H1 (cell line): ENCODE measurements around the gene GABRQ. TPM values are rescaled to one million over a fixed set of nuclear protein-coding genes. Genes with fewer than 3 reads are reported as not detected.

Experiments used
- CTCF ChIA-PET: fragments of 300-600 bp; sonication (Branson Sonifier 250); formaldehyde crosslinking; loops from one replicate; lab custom pipeline; 2021; ENCODE audit not compliant: partially characterized antibody; lab: Charles Lee
- POLR2A ChIA-PET: fragments of 300-600 bp; sonication (Branson Sonifier 250); formaldehyde crosslinking; loops from one replicate; lab custom pipeline; 2021; ENCODE audit warnings: inconsistent platforms; ENCODE audit not compliant: partially characterized antibody; lab: Charles Lee
- DNase-seq, 2 experiments: peaks; one replicate each; pipeline versions ENCODE4 v3.0.0 to v3.0.0-alpha.2; 2010 to 2022; ENCODE audit warnings: low spot score in 2 of 2, low read depth in 1 of 2, mixed read lengths in 1 of 2
- FAIRE-seq: peaks from 2 replicates; lab custom pipeline; 2011; peaks lifted over from hg19 to GRCh38; lab: Jason Lieb, UNC
- H2AFZ ChIP-seq: 2 replicates; pipeline ENCODE4 v1.8.1; 2012; ENCODE audit warnings: low read length, inconsistent platforms
- H2AK5ac ChIP-seq: 2 replicates; pipeline ENCODE4 v1.6.1; 2013; ENCODE audit warnings: low read depth, low read length
- H2BK120ac ChIP-seq: replicated peaks from 2 replicates; pipeline ENCODE3; 2013; ENCODE audit warnings: low read depth, low read length, inconsistent platforms
- H2BK12ac ChIP-seq: 2 replicates; pipeline ENCODE4 v1.6.1; 2013; ENCODE audit warnings: low read depth, low read length
- H2BK15ac ChIP-seq: 2 replicates; pipeline ENCODE4 v1.6.1; 2013; ENCODE audit warnings: low read length
- H2BK20ac ChIP-seq: 2 replicates; pipeline ENCODE4 v1.6.1; 2013; ENCODE audit warnings: low read length
- H2BK5ac ChIP-seq: 2 replicates; pipeline ENCODE4 v1.6.1; 2013; ENCODE audit warnings: low read depth, low read length
- H3K14ac ChIP-seq: 2 replicates; pipeline ENCODE4 v1.6.1; 2013; ENCODE audit warnings: inconsistent platforms; ENCODE audit not compliant: insufficient read length
- H3K18ac ChIP-seq: 2 replicates; pipeline ENCODE4 v1.6.1; 2013; ENCODE audit warnings: low read length; ENCODE audit errors: extremely low read depth
- H3K23ac ChIP-seq: 2 replicates; pipeline ENCODE4 v1.6.1; 2013; ENCODE audit warnings: inconsistent platforms; ENCODE audit not compliant: insufficient read length
- H3K23me2 ChIP-seq: 2 replicates; pipeline ENCODE4 v1.6.1; 2013; ENCODE audit warnings: low read depth, low read length
- H3K27ac ChIP-seq: 2 replicates; pipeline ENCODE4 v1.6.1; 2011; ENCODE audit warnings: low read depth, low read length, inconsistent platforms
- H3K27me3 ChIP-seq, 4 experiments: replicated peaks in 1 of 4; 1 replicate in 1 of 4; 2 replicates in 3 of 4; pipeline versions ENCODE4 v1.6.1 to v1.8.1; 2011 to 2013; ENCODE audit warnings: low read length in 3 of 4, mild to moderate bottlenecking in 3 of 4, inconsistent platforms in 2 of 4, mixed read lengths in 2 of 4, moderate library complexity in 1 of 4; ENCODE audit not compliant: control insufficient read depth in 3 of 4, insufficient read depth in 3 of 4; ENCODE audit errors: extremely low read depth in 1 of 4
- H3K36me3 ChIP-seq, 4 experiments: 2 replicates each; pipeline versions ENCODE4 v1.6.1 to v1.8.1; 2011 to 2013; ENCODE audit warnings: mild to moderate bottlenecking in 4 of 4, low read length in 3 of 4, moderate library complexity in 2 of 4, control low read depth in 1 of 4, inconsistent platforms in 1 of 4; ENCODE audit not compliant: insufficient read depth in 4 of 4, control insufficient read depth in 2 of 4
- H3K4ac ChIP-seq: replicated peaks from 2 replicates; pipeline ENCODE3; 2013; ENCODE audit warnings: low read length, low read depth, mixed read lengths, inconsistent platforms; ENCODE audit not compliant: insufficient read length
- H3K4me1 ChIP-seq, 4 experiments: replicated peaks in 1 of 4; 1 replicate in 1 of 4; 2 replicates in 3 of 4; pipeline versions ENCODE4 v1.6.1 to v1.8.1; 2011 to 2013; ENCODE audit warnings: low read length in 3 of 4, inconsistent platforms in 2 of 4, mixed read lengths in 1 of 4; ENCODE audit not compliant: insufficient read depth in 4 of 4, control insufficient read depth in 3 of 4
- H3K4me2 ChIP-seq, 2 experiments: 2 replicates each; pipeline versions ENCODE4 v1.6.1 to v1.8.1; 2011 to 2013; ENCODE audit warnings: low read depth in 2 of 2, low read length in 2 of 2, control low read depth in 1 of 2, inconsistent platforms in 1 of 2, mild to moderate bottlenecking in 1 of 2; ENCODE audit not compliant: insufficient read depth in 1 of 2
- H3K4me3 ChIP-seq, 4 experiments: fragments of 200-600, 300-600 bp in 1 of 4; sonication (generic), shearing (Covaris generic), sonication (Bioruptor Twin) in 1 of 4; 2 replicates each; pipeline versions ENCODE4 v1.5.1 to v1.8.1; 2011 to 2016; ENCODE audit warnings: low read length in 4 of 4, low read depth in 3 of 4, control low read depth in 2 of 4, inconsistent platforms in 2 of 4, mild to moderate bottlenecking in 2 of 4, mixed read lengths in 1 of 4, moderate library complexity in 1 of 4; ENCODE audit not compliant: insufficient read depth in 2 of 4; ENCODE audit errors: extremely low read depth in 1 of 4
- H3K56ac ChIP-seq: replicated peaks from 2 replicates; pipeline ENCODE3; 2013; ENCODE audit warnings: low read depth, mild to moderate bottlenecking, mixed read lengths, low read length, inconsistent platforms; ENCODE audit not compliant: insufficient read length
- H3K79me1 ChIP-seq: 2 replicates; pipeline ENCODE4 v1.6.1; 2013; ENCODE audit warnings: low read depth, low read length, control low read depth
- H3K79me2 ChIP-seq, 2 experiments: 2 replicates each; pipeline versions ENCODE4 v1.6.1 to v1.8.1; 2012 to 2013; ENCODE audit warnings: low read length in 2 of 2, mild to moderate bottlenecking in 2 of 2, inconsistent platforms in 1 of 2; ENCODE audit not compliant: insufficient read depth in 2 of 2, control insufficient read depth in 1 of 2
- H3K9ac ChIP-seq, 4 experiments: replicated peaks in 1 of 4; 1 replicate in 1 of 4; 2 replicates in 3 of 4; pipeline versions ENCODE4 v1.6.1 to v1.8.1; 2011 to 2013; ENCODE audit warnings: low read depth in 3 of 4, low read length in 3 of 4, control low read depth in 2 of 4, mild to moderate bottlenecking in 2 of 4, moderate library complexity in 2 of 4, inconsistent platforms in 1 of 4; ENCODE audit errors: extremely low read depth in 1 of 4
- H3K9me3 ChIP-seq, 2 experiments: 2 replicates each; pipeline versions ENCODE4 v1.6.1 to v1.8.1; 2012 to 2013; ENCODE audit warnings: mild to moderate bottlenecking in 2 of 2, moderate library complexity in 2 of 2, control low read depth in 1 of 2, inconsistent platforms in 1 of 2, low read depth in 1 of 2, low read length in 1 of 2, mixed read lengths in 1 of 2; ENCODE audit not compliant: insufficient read depth in 2 of 2
- H4K20me1 ChIP-seq, 2 experiments: replicated peaks in 1 of 2; 2 replicates each; pipeline versions ENCODE3 to v1.8.1; 2011 to 2013; ENCODE audit warnings: inconsistent platforms in 2 of 2, low read length in 2 of 2, mild to moderate bottlenecking in 1 of 2; ENCODE audit not compliant: insufficient read depth in 2 of 2, control insufficient read depth in 1 of 2
- H4K5ac ChIP-seq: 2 replicates; pipeline ENCODE4 v1.6.1; 2013; ENCODE audit warnings: low read length, low read depth, mixed read lengths, inconsistent platforms; ENCODE audit not compliant: insufficient read length
- H4K8ac ChIP-seq: 2 replicates; pipeline ENCODE4 v1.8.0; 2013; ENCODE audit warnings: mild to moderate bottlenecking, moderate library complexity, low read length, inconsistent platforms; ENCODE audit not compliant: insufficient read depth; ENCODE audit errors: extremely low read depth
- H4K91ac ChIP-seq: replicated peaks from 2 replicates; pipeline ENCODE3; 2013; ENCODE audit warnings: low read length, mixed read lengths, inconsistent platforms; ENCODE audit not compliant: insufficient read length
- EP300 ChIP-seq, 2 experiments: IDR thresholded peaks; 1 replicate in 1 of 2; 2 replicates in 1 of 2; pipeline ENCODE4 v1.6.1; 2011 to 2012; ENCODE audit warnings: low read depth in 2 of 2, low read length in 2 of 2, mild to moderate bottlenecking in 2 of 2, borderline replicate concordance in 1 of 2, inconsistent platforms in 1 of 2, moderate library complexity in 1 of 2
- EZH2 ChIP-seq: fragments of 200-600 bp; sonication (generic); IDR thresholded peaks from 2 replicates; pipeline ENCODE4 v1.7.1; 2012; ENCODE audit warnings: low read depth, mild to moderate bottlenecking, moderate library complexity, low read length, inconsistent platforms; ENCODE audit not compliant: severe bottlenecking
- TAF1 ChIP-seq: IDR thresholded peaks from 2 replicates; pipeline ENCODE4 v1.6.1; 2011; ENCODE audit warnings: mild to moderate bottlenecking, low read depth, low read length
- WGBS, 2 experiments: shearing (Covaris generic) in 1 of 2; methylation state at CpG; one replicate each; pipeline versions ENCODE4 v1.1.6 to v1.1.7; 2013 to 2015; ENCODE audit warnings: low lambda C conversion rate in 2 of 2, mixed read lengths in 2 of 2, inconsistent platforms in 1 of 2, low coverage in 1 of 2, missing lambda C conversion rate in 1 of 2; ENCODE audit not compliant: insufficient replicate concordance in 2 of 2, insufficient coverage in 1 of 2, insufficient read length in 1 of 2; ENCODE audit errors: extremely low coverage in 1 of 2, missing lambda C conversion rate in 1 of 2; 5-methylcytosine and 5-hydroxymethylcytosine counted together
- polyA plus RNA-seq, 7 experiments: library from polyadenylated mRNA; depleted of rRNA in 3 of 7; stranded (reverse) in 5 of 7; unstranded in 2 of 7; fragments of >200 nt in 5 of 7; fragments of 200-250 nt in 2 of 7; gene quantifications; 1 replicate in 5 of 7; 2 replicates in 1 of 7; 4 replicates in 1 of 7; pipeline versions ENCODE4 v1.2.1 to v1.2.3, GENCODE V29; 2011 to 2013; ENCODE audit warnings: missing spikeins in 2 of 7, mixed read lengths in 2 of 7
- total RNA-seq: library from RNA; stranded (reverse); fragmentation: NEBNext Ultra II Directional; extraction: Animal tissue kit (Norgen Biotek cat#: 25700); gene quantifications from 2 replicates; pipeline ENCODE4 v1.2.1, GENCODE V29; 2021

Gene GABRQ
- total and polyA plus RNA-seq, 2 of the 8 experiments (the other 6 are each of a cell fraction or from before 2014, with no cell fraction given), result 6.3 to 9.6 TPM

DNA sequence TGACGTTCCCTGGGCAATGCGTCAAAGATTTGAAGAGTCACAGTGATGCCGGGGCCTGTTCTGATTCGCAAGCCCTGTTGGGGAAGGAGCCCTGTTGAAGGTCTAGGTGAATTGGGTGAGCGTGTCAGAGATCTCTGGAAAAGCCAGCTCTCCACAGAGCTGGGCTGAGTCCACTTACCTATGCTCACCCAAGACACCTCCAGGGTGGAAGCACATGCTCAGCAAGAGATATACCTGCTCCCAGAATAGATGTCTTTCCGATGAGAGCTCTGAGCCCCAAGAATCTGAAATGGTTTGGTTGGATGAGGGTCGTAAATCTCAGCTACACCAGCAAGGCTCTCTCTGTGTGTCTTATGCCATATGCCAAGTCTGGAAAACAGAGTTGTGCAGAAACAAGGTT, 1.7 kb downstream of the GABRQ start:
- peaks cover 6% of the 10 kb centered on the region; the same call in 1 of the 2 replicates for H3K23me2 ChIP-seq
- H2AFZ ChIP-seq, result no peak overlapping the region
- H2BK20ac ChIP-seq, result no peak overlapping the region
- H3K18ac ChIP-seq, result no peak overlapping the region
- FAIRE-seq, result no peak
- H3K36me3 ChIP-seq, result peaks cover 0 to 8% (median 4%) of the 10 kb centered on the region in 4 experiments; a peak in 3 of 8 replicates
- no peak overlapping the region for H3K23ac ChIP-seq
- H4K91ac ChIP-seq, result no peak overlapping the region
- H3K9me3 ChIP-seq, result no peaks in the 10 kb centered on the region
- H3K4me1 ChIP-seq, result peaks cover 6 to 21% (median 19%) of the 10 kb centered on the region in 4 experiments
- 89% methylated on average over 6 of the region's 7 CpGs; no CpG with 5 or more reads in 1 of the 2 experiments for WGBS, 2 experiments
- no peak overlapping the region for H3K4ac ChIP-seq
- TF ChIP-seq EZH2 (no peak), TAF1 (no peak), EP300 (IDR thresholded peaks at IDR 0.05; ENCODE audit: borderline replicate concordance in 1 of 2, low read depth in 2 of 2, low read length in 2 of 2) (no peak)
- TF ChIP-seq, all 59 proteins: peak for 0
- 0 out of 2 replicates have a peak overlapping the region, but pooled peaks have one; percentile 53 for H2AK5ac ChIP-seq
- no peak overlapping the region; the same call in 1 of the 2 replicates for H2BK15ac ChIP-seq
- no peak overlapping the region for H4K5ac ChIP-seq
- H3K27ac ChIP-seq, result no peak overlapping the region
- H2BK12ac ChIP-seq, result no peak overlapping the region
- H4K8ac ChIP-seq, result no peak overlapping the region
- H4K20me1 ChIP-seq, result peaks cover 0 to 5% of the 10 kb centered on the region in 2 experiments
- POLR2A ChIA-PET, result interaction anchor here (0.5 to 1.3 kb wide), 2 partner anchors 120 to 179 kb away, joined by 3 read pairs; no protein-coding TSS in a partner anchor
- H3K79me2 ChIP-seq, result no peaks in the 10 kb centered on the region
- no peak overlapping the region for H3K9ac ChIP-seq
- H3K27me3 ChIP-seq, result peaks cover 0 to 13% (median 5%) of the 10 kb centered on the region in 4 experiments; a peak in 4 of 7 replicates
- H3K56ac ChIP-seq, result no peak overlapping the region
- CTCF ChIA-PET, result interaction anchor here (1.0 to 4.8 kb wide), 4 partner anchors 15 to 890 kb away, joined by 3 to 58 read pairs (median 22); no protein-coding TSS in a partner anchor
- peak overlapping the region in 1 of 2 experiments; percentile 77; a peak in 2 of 4 replicates for H3K4me2 ChIP-seq
- no peak for DNase-seq
- no peaks in the 10 kb centered on the region for H3K79me1 ChIP-seq
- H3K14ac ChIP-seq, result no peak overlapping the region
- H3K4me3 ChIP-seq, result no peak overlapping the region; a peak in 1 of 8 replicates
- H2BK120ac ChIP-seq, result no peak overlapping the region
- H2BK5ac ChIP-seq, result no peak overlapping the region
